Dedifferentiated amniotic fluid mesenchymal stem cell (primary cell): Measurements from ENCODE around the gene APOO.

Source experiments
- DNase-seq: peaks from one replicate; pipeline ENCODE4 v3.0.0-alpha.2; 2016; ENCODE audit errors: extremely low spot score

APOO gene

GRCh38 chrX:23819385-23820234 is 88.1 kb downstream of the APOO start:
- DNase-seq, result no peak

GRCh38 chrX:23817979-23818336 is 89.8 kb downstream of the APOO start:
- DNase-seq, result no peak

GRCh38 chrX:23816179-23816578 is 91.6 kb downstream of the APOO start:
- DNase-seq, result no peak

GRCh38 chrX:23815376-23815775 is 92.4 kb downstream of the APOO start:
- no peak for DNase-seq

- DNase-seq, result no peak
These were observed 93.9 kb downstream of the APOO start for GRCh38 chrX:23813808-23814207.

- no peak for DNase-seq
These were observed 96.1 kb downstream of the APOO start for GRCh38 chrX:23811656-23812055.

- DNase-seq, result no peak
These were observed 96.6 kb downstream of the APOO start for GRCh38 chrX:23811108-23811651.

- no peak for DNase-seq
These were observed 97.5 kb downstream of the APOO start for GRCh38 chrX:23810279-23810678.

GRCh38 chrX:23805389-23805788 is 102.3 kb downstream of the APOO start:
- no peak for DNase-seq

GRCh38 chrX:23804578-23804977 is 103.2 kb downstream of the APOO start:
- DNase-seq, result no peak

GRCh38 chrX:23803931-23804381 is 103.8 kb downstream of the APOO start:
- DNase-seq, result peak; percentile 36

GRCh38 chrX:23802431-23802830 is 105.3 kb downstream of the APOO start:
- no peak for DNase-seq

- DNase-seq, result no peak
These were observed 108.2 kb downstream of the APOO start for GRCh38 chrX:23799469-23800065.

- DNase-seq, result no peak
These were observed 110.2 kb downstream of the APOO start for GRCh38 chrX:23797371-23798128.

- DNase-seq, result no peak
These were observed 112.5 kb downstream of the APOO start for GRCh38 chrX:23795221-23795620.

GRCh38 chrX:23792861-23793553 is 114.7 kb downstream of the APOO start:
- DNase-seq, result no peak

- DNase-seq, result no peak
These were observed 117.6 kb downstream of the APOO start for GRCh38 chrX:23790155-23790497.

- no peak for DNase-seq
These were observed 118.2 kb downstream of the APOO start for GRCh38 chrX:23789386-23790154.

- DNase-seq, result no peak
These were observed 118.8 kb downstream of the APOO start for GRCh38 chrX:23788946-23789345.

GRCh38 chrX:23788521-23788920 is 119.2 kb downstream of the APOO start:
- DNase-seq, result no peak

- DNase-seq, result no peak
These were observed 120.0 kb downstream of the APOO start for GRCh38 chrX:23787745-23788118.
